Measurements from ENCODE around the gene AP1B1. TPM values are rescaled to one million over a fixed set of nuclear protein-coding genes. Genes with fewer than 3 reads are reported as not detected.

AP1B1 gene
- total RNA-seq, 4 donors from 2014 or later = 63.5 to 144 (median 95.4) TPM

DNA sequence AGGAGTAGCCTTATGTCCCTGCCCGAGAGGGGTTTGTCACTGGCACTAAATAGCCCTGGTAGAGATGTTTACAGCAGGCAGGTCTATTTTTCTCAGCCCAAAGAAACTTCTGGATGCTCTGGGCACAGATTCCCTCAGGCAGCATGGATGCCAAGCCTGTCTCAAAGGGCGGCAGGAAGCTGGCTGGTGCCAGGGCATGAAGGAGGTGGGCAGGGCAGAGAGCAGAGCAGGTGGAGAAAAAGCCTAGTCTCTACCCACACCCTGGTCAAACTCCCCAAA lies 86.0 kb downstream of the AP1B1 start:
- H3K27ac ChIP-seq = peak overlapping the region in 2 of 4 donors; percentile 25 to 29
- DNase-seq = no peak
- no peaks in the 10 kb centered on the region for H3K9me3 ChIP-seq
- intact Hi-C loops (cut with DNase I) = no loop called here
- no peaks in the 10 kb centered on the region for H3K27me3 ChIP-seq
- TF ChIP-seq, protein P1, sequence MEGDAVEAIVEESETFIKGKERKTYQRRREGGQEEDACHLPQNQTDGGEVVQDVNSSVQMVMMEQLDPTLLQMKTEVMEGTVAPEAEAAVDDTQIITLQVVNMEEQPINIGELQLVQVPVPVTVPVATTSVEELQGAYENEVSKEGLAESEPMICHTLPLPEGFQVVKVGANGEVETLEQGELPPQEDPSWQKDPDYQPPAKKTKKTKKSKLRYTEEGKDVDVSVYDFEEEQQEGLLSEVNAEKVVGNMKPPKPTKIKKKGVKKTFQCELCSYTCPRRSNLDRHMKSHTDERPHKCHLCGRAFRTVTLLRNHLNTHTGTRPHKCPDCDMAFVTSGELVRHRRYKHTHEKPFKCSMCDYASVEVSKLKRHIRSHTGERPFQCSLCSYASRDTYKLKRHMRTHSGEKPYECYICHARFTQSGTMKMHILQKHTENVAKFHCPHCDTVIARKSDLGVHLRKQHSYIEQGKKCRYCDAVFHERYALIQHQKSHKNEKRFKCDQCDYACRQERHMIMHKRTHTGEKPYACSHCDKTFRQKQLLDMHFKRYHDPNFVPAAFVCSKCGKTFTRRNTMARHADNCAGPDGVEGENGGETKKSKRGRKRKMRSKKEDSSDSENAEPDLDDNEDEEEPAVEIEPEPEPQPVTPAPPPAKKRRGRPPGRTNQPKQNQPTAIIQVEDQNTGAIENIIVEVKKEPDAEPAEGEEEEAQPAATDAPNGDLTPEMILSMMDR (IDR thresholded peaks at IDR 0.05) = no peak
- TF ChIP-seq POLR2A (IDR thresholded peaks at IDR 0.05) = no peak
- H3K4me1 ChIP-seq = peaks cover 14 to 43% (median 15%) of the 10 kb centered on the region in 3 donors
- 50% methylated on average over 2 of the region's 2 CpGs; no CpG with 5 or more reads in 1 of the 2 donors for WGBS, 2 donors
- H3K4me3 ChIP-seq = no peak overlapping the region
- peaks cover 24 to 45% (median 30%) of the 10 kb centered on the region in 3 donors for H3K36me3 ChIP-seq

DNA sequence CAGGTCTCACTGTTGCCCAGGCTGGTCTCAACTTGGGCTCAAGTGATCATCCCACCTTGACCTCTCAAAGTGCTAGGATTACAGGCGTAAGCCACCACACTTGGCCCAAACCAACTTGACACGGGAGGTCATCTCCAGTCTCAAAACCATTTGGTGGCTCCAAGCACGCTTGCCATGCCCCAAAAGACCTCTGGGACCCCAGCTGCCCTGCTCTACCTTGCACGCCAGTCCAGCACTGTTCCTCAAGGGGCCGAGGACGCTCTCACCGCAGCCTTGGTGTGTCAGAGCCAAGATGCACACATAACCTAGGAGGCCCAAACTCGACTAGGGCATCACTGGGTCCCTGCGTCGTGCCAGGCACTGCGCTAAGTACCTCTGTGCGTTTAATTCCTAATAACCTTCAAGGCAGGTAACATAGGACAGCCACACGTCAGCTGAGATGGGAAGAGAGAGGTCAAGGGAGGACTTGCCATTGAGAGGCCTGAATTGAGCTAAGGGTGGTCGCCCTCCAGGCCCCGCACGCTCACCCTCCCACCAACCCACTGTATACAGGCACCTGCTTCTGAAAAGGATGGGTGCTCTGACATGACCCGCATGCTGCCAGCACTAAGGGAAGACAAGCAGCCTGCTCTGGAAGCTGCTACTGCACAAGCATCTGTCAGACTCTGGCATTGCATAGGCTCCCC lies 86.5 kb downstream of the AP1B1 start:
- Histone ChIP-seq H3K36me3 (peaks cover 29 to 50% (median 35%) of the 10 kb centered on the region in 3 donors), H3K27ac (peak overlapping the region in 1 of 4 donors; percentile 29), H3K27me3 (no peaks in the 10 kb centered on the region), H3K9me3 (no peaks in the 10 kb centered on the region), H3K4me1 (peaks cover 14 to 39% (median 15%) of the 10 kb centered on the region in 3 donors), H3K4me3 (no peak overlapping the region)
- DNase-seq = no peak
- no peak for TF ChIP-seq POLR2A (IDR thresholded peaks at IDR 0.05)
- intact Hi-C loops (cut with DNase I) = no loop called here
- 77 to 87% methylated on average over 5 to 12 of the region's 17 CpGs for WGBS, 2 donors

DNA sequence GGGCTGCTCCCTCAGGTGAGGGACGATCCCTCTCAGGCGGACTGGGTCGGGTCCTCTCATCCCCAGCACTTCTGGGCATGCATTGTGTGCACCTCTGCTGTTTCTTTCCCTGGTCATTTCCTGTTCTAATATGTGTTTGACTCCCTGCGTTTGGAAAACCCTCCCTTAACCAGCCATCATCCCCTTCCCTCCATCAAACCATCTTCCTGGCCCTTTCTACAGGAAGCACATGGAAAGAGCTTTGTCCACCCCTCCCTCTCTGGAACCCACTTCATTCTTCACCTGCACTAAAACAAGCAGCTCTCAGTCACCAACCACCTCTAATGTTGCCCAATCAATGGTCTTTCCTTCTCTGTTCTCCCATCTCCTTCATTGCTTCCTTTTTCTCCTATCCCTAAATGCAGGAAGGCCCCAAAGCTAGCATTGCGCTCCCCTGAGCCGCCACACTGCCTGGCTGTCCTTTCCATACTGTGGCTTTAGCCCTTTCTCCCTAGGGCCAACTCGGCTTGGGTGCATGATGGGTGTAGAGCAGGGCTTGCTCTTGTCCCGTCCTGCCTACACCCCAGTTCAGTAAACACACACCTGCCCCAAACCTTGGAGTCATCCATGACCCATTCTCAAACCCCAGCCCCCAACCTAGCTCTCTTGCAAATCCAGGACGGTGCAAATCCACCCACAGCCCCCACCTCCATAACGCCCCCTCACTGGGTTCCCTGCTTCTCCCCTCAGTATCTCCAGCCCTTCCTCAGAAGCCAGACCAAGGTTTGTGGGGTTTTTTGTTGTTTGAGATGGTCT lies 87.4 kb downstream of the AP1B1 start:
- peaks cover 9 to 31% (median 15%) of the 10 kb centered on the region in 3 donors for H3K4me1 ChIP-seq
- no peaks in the 10 kb centered on the region for H3K27me3 ChIP-seq
- H3K27ac ChIP-seq = no peak overlapping the region
- DNase-seq = no peak
- peaks cover 37 to 58% (median 43%) of the 10 kb centered on the region in 3 donors for H3K36me3 ChIP-seq
- intact Hi-C loops (cut with DNase I) = no loop called here
- TF ChIP-seq, protein P1 (IDR thresholded peaks at IDR 0.05) = no peak
- TF ChIP-seq POLR2A (IDR thresholded peaks at IDR 0.05) = no peak
- WGBS, 2 donors = 53 to 59% methylated on average over 10 of the region's 10 CpGs
- no peak overlapping the region for H3K4me3 ChIP-seq
- H3K9me3 ChIP-seq = no peaks in the 10 kb centered on the region

DNA sequence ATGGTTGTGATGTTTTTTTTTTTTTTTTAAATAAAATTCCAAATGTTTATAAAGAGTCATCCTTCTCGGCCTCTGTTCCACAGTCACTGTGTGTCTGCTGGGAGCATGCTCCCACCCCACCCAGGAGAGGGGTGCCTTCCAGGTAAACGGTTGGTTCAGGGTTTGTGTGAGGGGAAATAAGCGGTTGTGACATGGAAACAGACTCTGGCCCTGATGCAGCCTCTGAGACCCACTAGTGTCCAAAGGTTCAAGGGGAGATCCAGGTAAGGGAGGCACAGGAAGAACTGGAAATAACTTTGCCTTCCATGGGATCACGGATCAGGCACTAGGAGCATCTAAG lies 87.9 kb downstream of the AP1B1 start:
- no peaks in the 10 kb centered on the region for H3K27me3 ChIP-seq
- TF ChIP-seq POLR2A (IDR thresholded peaks at IDR 0.05) = no peak
- TF ChIP-seq, protein P1 (IDR thresholded peaks at IDR 0.05) = no peak
- intact Hi-C loops (cut with DNase I) = no loop called here
- no peak for DNase-seq
- no peak overlapping the region for H3K4me3 ChIP-seq
- peaks cover 9 to 25% (median 12%) of the 10 kb centered on the region in 3 donors for H3K4me1 ChIP-seq
- H3K36me3 ChIP-seq = peaks cover 42 to 64% (median 49%) of the 10 kb centered on the region in 3 donors
- H3K27ac ChIP-seq = no peak overlapping the region
- no peaks in the 10 kb centered on the region for H3K9me3 ChIP-seq
- WGBS, 2 donors = 66 to 100% methylated on average over 1 to 4 of the region's 4 CpGs

DNA sequence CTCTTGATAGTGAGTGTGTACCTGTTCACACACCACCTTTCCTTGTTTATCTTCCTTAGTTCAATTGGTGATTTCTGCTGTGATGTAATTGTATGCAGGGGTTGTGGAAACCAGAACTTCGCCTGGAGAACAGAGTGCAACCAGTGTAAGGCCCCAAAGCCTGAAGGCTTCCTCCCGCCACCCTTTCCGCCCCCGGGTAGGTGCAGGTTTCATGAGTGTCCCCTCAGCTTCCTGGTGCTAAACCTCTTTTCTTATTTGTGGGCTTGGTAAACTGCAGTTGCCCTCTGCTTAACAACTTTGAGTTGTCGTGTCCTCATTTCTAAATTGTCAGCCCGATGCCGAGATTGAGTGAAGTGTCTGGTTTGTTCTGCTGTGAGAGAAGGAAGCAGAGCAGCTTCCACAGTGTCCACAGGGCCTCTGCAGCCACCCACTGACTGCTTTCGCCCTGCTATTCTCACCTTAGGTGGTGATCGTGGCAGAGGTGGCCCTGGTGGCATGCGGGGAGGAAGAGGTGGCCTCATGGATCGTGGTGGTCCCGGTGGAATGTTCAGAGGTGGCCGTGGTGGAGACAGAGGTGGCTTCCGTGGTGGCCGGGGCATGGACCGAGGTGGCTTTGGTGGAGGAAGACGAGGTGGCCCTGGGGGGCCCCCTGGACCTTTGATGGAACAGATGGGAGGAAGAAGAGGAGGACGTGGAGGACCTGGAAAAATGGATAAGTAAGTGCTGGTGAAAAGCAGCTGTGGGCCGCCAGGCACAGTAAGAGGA lies 89.1 kb downstream of the AP1B1 start:
- Histone ChIP-seq H3K27ac (no peak overlapping the region), H3K36me3 (peaks cover 45 to 75% (median 60%) of the 10 kb centered on the region in 3 donors), H3K4me1 (peaks cover 9 to 19% (median 12%) of the 10 kb centered on the region in 3 donors), H3K9me3 (no peaks in the 10 kb centered on the region), H3K27me3 (no peaks in the 10 kb centered on the region), H3K4me3 (no peak overlapping the region)
- no peak for TF ChIP-seq POLR2A (IDR thresholded peaks at IDR 0.05)
- TF ChIP-seq, protein P1 (IDR thresholded peaks at IDR 0.05) = no peak
- WGBS, 2 donors = 78 to 91% methylated on average over 10 to 14 of the region's 19 CpGs
- DNase-seq = no peak
- intact Hi-C loops (cut with DNase I) = no loop called here

All from esophagus squamous epithelium (tissue), 5 donors.